Measurements from ENCODE around the gene BTBD19.
"Not testable (repeated sequence)": the region's sequence is repeated elsewhere in the genome, so short reads cannot be mapped to it uniquely, and the experiment has no call there.

Gene BTBD19

DNA sequence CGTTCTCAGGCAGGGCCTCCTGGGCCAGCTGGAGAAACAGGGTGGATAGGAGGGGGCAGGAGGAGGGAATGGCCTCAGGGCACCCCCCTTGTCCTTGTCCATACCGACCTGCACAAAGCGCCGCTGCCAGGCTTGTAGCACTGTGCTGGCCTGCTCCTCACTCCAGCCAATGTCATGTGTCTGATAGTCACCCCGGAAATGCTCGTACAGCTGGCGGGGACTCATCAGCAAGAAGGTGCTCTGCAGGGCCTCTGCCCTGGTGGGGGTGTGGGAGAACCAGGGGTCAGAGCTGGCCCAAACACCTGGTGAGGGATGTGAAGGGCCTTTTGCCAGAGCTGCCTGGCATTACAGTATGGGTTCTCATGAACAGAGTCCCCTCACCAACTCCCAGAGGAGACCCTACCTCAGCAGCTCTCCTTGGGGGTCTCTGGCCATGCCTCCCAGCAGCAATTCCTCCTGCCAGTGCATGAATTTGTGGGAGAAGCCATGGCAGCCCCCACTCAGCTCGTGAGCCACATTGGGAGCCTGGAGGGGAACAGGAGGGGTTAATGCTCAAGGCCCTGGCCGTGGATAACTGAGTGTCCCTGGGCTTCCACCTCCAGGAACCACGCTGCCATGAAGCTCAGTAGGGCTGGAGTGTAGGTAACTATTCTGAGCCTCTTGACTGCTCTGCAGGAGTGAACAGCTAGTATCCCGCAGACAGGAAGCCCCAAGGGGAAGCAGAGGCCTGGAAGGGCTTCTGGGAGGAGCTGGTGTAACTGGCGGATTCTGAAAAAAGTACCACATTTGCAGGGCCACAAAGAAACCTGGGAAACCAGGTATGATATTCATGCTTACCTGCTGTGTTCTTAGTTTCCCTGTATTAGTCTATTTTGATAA is 21.4 kb downstream of the BTBD19 start:
- no peak for DNase-seq

GRCh38 chr1:44830900-44831304 is 22.6 kb downstream of the BTBD19 start:
- DNase-seq = no peak

DNA sequence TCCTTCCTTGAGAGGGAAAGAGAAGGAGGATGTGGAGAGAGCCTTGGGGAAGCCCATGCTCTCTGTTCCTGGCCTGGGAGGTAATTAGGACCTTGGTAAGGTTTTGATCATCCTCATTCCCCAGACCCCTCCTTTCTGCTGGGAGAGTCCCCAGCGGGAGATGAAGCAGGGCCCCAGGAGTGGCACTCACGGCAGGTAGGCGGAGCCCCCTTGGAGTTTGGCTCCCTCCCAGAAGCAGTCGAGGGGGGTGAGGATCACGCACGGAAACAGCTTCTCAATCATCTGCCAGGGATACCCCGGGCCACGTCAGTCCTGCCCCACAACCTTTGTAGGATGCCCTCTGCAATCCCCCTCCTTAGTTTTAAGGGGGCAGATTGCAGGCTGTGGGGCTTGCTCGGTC is 23.2 kb downstream of the BTBD19 start:
- no peak for DNase-seq

- no peak for DNase-seq
These were observed 23.9 kb downstream of the BTBD19 start for GRCh38 chr1:44832056-44832705.

DNA sequence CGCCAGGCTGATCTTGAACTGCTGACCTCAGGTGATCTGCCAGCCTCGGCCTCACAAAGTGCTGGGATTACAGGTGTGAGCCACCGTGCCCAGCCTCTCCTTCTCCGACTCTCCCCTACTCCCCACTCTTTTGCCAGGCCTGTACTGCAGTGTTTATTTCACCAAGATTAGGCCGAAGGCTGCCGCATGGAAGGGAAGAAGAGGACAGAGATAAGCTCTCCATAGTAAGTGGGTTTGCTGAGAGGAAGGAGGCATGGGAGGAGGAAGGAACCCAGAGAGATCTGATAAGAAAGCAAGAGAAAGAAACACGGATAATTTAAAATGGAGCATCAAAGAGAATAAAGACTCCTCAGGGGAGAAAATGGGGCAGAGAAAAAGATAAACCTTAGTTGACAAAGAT is 26.0 kb downstream of the BTBD19 start:
- DNase-seq = no peak

GRCh38 chr1:44835738-44836675 is 27.7 kb downstream of the BTBD19 start:
- peak; percentile 90 for DNase-seq

DNA sequence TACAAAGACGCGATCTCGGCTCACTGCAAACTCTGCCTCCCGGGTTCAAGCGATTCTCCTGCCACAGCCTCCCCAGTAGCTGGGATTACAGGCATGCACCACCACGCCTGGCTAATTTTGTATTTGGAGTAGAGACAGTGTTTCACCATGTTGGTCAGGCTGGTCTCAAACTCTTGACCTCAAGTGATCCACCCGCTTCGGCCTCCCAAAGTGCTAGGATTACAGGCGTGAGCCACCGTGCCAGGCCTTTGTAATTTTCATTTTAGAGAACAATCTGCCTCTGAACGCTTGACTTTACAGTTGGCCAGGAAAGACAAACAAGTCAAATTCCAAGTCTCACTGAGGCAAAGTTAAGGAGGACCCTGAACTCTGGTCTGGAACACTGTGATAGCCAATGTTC is 30.0 kb downstream of the BTBD19 start:
- DNase-seq = not testable (repeated sequence)

DNA sequence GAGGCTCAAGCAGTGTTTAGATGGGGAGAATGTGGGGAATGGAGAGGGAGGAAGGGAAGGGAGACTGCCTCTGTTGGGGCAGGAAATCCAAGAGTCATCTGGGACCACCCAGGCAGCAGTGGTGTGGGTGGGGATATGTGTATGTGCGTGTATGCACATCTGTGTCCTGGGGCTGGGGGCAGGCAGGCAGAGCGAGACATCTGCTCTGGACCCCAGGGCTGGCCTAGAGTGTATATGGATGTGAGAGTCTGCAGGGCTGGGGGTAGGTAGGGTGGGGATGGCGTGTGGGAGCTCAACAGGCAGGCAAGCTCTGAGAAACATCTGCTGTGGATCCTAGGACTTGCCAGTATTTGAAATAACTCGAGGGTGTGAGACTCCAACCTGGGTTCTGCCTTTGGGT is 31.3 kb downstream of the BTBD19 start:
- no peak for DNase-seq

GRCh38 chr1:44842486-44842861 is 34.2 kb downstream of the BTBD19 start:
- DNase-seq = no peak

- DNase-seq = no peak
These were observed 34.7 kb downstream of the BTBD19 start, which contains the start of gene PTCH2 for GRCh38 chr1:44842862-44843655. PTCH2 (minus strand) TSS chr1:44843253; CDS start chr1:44842932, 321 bp downstream.

DNA sequence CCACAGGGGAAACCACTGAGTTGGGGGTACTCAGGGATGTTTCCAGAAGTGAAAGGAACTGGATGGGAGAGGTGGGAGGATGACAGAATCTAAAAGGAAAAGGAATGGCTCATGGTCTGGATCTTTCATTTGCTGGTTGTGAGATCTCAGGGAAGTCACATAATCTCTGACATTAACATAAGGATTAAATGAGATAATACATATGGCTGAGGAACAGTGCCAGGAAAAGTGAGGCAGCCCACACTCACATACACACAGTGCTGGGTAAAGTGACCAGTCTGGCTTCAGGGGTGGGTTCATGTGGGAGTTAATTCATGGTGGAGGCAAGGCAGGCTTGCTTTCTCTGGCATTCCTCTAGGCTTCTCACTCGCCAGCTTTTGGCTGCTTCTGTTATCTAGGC is 38.7 kb downstream of the BTBD19 start:
- no peak for DNase-seq

- no peak for DNase-seq
These were observed 39.5 kb downstream of the BTBD19 start for GRCh38 chr1:44847845-44848244.

- DNase-seq = no peak
These were observed 40.3 kb downstream of the BTBD19 start for GRCh38 chr1:44848456-44849181.

- no peak for DNase-seq
These were observed 41.3 kb downstream of the BTBD19 start for GRCh38 chr1:44849575-44850132.

DNA sequence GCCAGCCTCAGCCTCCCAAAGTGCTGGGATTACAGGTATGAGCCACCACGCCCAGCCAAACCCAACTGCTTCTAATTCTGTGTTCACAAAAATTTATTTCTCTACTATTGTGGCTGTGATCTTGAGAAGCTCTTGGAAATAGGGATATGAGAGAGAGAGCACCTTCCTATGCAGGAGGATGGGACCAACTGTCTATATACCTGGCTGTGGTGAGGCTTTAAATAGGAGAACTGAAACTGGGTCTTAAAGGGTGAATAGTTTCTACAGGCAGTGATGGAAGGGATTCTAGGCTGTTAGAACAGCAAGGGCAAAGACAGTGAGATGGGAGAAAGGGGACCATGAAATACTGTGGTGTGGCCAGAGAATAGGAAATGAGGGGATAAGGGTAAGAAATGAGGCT is 43.0 kb downstream of the BTBD19 start:
- peak; percentile 56 for DNase-seq

- no peak for DNase-seq
These were observed 44.9 kb downstream of the BTBD19 start for GRCh38 chr1:44853201-44853600.

DNA sequence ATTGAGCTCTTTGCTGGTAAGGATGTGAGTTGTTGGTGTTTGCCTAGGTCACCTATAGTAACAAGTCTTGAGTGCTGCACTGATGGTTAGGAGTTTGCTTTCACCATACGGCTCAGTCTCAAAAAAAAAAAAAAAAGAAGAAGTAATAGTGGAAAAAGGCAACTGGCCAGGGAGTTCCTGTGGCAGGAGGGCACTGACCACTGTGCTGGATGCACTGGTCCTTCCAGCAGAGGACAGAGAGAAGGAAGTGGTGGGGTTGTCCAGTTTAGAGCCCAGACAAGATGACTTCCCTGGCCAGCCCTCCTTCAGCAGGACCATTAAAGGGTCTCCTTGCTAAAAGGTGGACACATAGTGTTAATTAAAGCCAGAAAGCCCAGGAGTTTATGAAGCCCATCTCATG is 46.6 kb downstream of the BTBD19 start:
- no peak for DNase-seq

GRCh38 chr1:44855742-44856141 is 47.4 kb downstream of the BTBD19 start:
- DNase-seq = no peak

DNA sequence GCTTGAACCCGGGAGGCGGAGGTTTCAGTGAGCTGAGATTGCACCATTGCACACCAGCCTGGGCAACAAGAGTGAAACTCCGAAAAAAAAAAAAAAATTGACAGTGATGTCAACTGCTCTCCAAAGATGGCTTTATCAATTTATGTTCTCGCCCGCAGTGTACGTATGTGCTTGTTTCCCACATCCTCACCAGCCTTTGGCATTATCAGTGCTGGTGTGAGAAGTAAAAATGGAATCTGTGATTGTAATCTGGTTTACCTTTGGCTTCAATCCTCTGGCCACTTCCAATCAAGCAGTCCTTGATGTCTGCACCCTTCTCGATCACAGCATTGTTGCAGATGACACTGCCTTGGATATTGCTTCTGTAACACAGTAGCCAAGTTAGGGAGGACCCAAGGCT is 49.1 kb downstream of the BTBD19 start:
- DNase-seq = no peak

DNA sequence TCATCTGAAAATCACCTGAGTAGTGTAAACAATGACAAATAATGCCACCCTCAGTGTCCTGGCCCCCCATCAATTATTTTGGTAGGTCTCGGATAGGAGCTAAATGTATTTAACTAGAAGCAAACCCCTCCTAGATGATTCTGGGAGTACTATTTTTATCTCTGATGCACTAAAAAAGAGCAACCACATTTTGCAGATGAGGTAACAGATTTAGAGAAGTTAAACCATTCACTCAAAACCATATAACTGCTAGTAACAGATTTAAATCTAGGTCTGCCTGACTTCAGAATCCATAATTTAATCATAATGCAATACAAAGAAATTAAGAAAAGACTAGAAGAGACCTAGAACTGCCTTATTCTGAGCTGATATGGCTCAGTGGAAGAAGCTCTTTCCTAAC is 52.0 kb downstream of the BTBD19 start:
- DNase-seq = no peak

- no peak for DNase-seq
These were observed 52.6 kb downstream of the BTBD19 start for GRCh38 chr1:44860891-44861425.

Data from RPMI8226 (cell line).